RCC 7860 (cell line): ENCODE data around the gene OR10A4.
"Not testable (repeated sequence)": the region's sequence is repeated elsewhere in the genome, so short reads cannot be mapped to it uniquely, and the experiment has no call there.

Experiments
- DNase-seq: peaks from one replicate; pipeline ENCODE4 v3.0.0-alpha.2; 2015; ENCODE audit warnings: low spot score
- FAIRE-seq: peaks from 2 replicates; lab custom pipeline; 2012; peaks lifted over from hg19 to GRCh38; lab: Jason Lieb, UNC

OR10A4 gene, protein sequence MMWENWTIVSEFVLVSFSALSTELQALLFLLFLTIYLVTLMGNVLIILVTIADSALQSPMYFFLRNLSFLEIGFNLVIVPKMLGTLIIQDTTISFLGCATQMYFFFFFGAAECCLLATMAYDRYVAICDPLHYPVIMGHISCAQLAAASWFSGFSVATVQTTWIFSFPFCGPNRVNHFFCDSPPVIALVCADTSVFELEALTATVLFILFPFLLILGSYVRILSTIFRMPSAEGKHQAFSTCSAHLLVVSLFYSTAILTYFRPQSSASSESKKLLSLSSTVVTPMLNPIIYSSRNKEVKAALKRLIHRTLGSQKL

DNA sequence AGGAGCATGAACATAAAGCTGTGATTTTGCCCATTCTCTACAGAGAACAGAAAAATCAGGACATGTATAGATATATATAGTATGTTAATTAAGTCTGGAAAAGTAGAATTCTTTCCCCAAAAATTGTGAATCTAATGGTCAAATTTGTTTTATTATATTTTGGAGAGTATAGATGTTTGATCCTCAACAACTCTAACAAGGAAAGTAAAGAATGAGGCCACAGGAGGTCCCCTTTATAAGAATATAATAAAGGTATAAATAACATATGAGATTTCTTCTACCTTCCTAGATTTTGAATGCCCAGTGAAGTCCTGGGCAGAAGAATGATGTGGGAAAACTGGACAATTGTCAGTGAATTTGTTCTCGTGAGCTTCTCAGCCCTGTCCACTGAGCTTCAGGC lies at the start of gene OR10A4:
Gene OR10A4 (plus strand): TSS at position 301 of the 400 bp plus-strand sequence. CDS start 23 bp downstream, at position 324.
- DNase-seq (no peak), FAIRE-seq (no peak)

GRCh38 chr11:6828103-6828502 lies 48.3 kb upstream of the OR10A4 start:
- DNase-seq (no peak), FAIRE-seq (no peak)

DNA sequence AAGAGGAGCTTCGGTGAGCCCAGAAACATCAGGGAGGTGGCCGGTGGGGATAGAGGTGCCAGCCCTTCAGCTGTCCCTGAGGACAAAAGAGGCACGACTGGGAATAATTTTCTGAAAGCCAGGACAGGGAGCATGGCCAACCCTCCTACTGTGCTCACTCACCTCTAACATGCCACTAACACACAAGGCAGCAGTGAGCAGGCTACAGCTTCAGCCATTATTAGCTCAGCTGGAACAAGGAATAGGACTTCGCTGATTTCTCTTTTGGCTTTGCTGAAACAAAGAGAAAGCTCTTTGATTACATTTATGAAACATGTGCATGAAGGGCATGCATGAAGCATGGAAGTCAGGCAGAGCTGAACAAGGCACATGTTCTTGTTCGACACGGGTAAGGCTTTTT lies 43.1 kb upstream of the OR10A4 start:
- DNase-seq = no peak
- FAIRE-seq = no peak

- DNase-seq (no peak), FAIRE-seq (no peak)
These were observed 42.4 kb upstream of the OR10A4 start for GRCh38 chr11:6834021-6834420.

GRCh38 chr11:6841694-6842093 lies 34.7 kb upstream of the OR10A4 start:
- FAIRE-seq (no peak), DNase-seq (no peak)

DNA sequence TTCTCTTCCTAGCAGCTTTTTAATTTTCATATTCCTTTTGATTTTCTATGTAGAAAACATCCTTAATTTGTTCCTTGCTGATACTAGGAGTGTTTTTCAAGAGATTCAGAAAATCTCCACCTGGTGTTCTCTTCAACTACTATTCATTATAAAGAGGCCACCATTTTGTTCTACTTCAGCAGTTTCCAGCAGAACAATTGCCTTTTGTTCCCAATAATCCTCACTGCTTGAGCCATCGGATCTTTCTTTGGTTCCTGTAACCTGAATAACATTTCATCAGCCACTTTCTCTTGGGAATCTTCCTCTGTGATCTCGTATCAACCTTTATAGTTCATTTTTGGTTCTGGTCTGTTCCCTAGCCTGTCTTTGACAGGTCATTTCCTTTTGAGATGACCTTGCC lies 32.8 kb upstream of the OR10A4 start:
- DNase-seq (no peak), FAIRE-seq (no peak)

DNA sequence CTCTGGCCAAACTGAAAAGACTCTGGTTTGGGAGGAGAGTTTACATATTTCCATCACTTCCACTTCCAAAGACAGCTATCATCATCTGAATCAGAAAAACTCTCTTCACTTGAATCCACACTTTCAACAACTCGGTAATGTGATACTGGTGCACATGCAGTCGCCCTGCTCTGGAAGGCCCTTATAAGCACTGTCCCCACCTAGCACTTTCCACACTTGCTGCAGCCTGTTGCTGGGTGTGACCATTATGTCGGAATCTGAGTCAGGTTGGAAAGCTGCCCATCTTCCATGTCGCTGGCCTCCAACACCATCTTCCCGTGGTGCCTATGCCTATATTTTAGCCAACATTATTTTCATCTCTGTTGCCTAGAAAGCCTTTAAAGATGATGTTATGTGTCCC lies 32.1 kb upstream of the OR10A4 start:
- FAIRE-seq (no peak), DNase-seq (no peak)

- FAIRE-seq (no peak), DNase-seq (no peak)
These were observed 31.0 kb upstream of the OR10A4 start, which contains the start of gene OR10A5 for GRCh38 chr11:6845383-6845782. TSS of gene OR10A5 (plus strand) at chr11:6845683. CDS start at chr11:6845683, 0 bp downstream.

DNA sequence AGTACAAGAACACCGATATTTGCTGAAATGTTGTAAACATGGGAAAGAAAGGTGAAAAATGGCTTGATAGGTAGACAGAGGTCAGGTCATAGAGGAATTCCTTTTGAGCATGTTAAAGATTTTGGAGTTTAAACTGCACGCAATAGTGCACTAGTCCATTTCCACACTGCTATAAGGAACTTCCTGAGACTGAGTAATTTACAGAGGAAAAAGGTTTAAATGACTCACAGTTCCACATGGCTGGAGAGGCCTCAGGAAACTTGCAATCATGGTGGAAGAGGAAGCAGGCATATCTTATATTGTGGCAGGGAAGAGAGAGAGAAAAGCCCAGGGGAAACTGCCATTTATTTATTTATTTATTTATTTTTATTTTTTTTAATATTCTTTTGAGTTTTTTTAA lies 25.9 kb upstream of the OR10A4 start:
- FAIRE-seq (peak; percentile 41), DNase-seq (peak; percentile 25)

DNA sequence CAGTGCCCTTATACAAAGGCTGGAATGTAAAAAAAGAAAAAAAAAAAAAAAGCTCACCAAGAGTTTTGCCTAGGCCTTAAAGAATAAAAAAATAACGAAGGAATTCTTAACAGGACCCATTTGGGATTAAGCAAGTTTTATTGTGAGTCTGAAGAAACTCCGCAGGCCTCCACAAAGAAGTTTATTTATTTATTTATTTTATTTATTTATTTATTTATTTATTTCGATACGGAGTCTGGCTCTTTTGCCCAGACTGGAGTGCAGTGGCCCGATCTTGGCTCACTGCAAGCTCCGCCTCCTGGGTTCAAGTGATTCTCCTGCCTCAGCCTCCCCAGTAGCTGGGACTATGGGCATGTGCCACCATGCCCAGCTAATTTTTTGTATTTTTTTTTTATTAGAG lies 21.6 kb upstream of the OR10A4 start:
- not testable (repeated sequence) for DNase-seq, FAIRE-seq

DNA sequence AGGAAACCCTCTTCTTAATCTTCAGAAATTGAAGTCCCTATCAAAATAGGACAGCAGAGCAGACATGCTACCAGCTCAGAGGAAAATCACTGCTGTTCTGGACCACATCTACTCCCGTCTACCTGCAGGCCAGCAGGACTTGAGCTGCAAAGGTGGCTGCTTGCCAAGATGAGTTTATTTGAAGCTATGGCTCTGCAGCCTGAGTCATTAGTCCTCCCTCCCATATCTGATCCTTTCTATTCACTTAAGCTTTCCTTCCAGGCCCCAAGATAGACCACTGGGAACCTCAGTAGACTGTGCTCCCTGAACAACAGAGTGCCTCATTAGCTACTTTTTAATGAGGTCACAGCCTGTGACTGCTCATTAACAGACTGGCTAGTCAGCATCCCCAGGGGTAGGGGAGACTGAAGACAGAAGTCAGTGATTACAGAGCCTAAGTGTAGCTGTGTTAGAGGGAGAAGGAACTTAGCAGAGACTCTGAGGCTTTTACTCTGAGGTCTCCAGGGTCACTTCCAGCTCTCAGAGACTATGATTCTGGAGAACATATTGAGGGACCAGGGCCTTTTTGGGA lies 20.4 kb upstream of the OR10A4 start:
- FAIRE-seq (no peak), DNase-seq (peak; percentile 51)

DNA sequence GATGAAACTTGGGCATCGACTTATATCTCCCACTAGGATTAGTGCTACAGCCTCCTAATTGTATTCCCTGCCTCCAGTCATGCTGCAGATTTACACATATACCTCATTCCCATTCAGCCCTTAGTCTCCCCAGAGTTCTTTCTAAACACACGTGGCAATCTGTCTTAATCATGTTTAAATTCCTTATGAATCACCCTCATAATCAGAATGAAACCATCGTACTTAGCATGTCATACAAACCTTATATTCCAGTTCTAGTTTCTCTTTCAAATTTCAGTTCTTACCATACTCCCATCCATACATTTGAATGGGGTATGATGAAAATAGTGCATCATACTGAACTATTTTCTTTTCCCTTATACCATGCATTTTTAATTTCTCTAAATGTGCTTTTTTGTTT lies 19.6 kb upstream of the OR10A4 start:
- no peak for DNase-seq
- no peak for FAIRE-seq

GRCh38 chr11:6862961-6863360 lies 13.5 kb upstream of the OR10A4 start, which contains the start of gene OR10A2:
TSS of gene OR10A2 (plus strand) at chr11:6863057. CDS start at chr11:6869755, 6,698 bp downstream.
- FAIRE-seq (no peak), DNase-seq (no peak)

DNA sequence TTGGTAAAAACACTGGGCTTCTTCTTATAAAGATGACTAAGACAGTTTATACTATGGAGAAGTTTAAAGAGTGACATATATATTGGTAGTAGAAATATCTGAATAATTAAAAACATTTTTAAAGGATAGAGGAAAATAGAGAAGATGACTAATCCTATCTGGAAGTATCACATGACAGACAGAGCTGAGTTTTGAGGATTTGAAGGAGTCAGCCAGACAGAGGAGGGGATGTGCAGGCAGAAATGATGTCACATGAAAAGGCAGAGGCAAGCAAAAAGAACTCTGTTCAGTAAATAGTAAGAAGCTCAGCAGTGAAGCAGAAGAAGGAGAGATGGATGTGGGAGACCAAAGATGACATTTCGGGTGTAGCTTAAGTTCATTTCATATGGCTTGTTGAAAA lies 12.0 kb upstream of the OR10A4 start:
- no peak for DNase-seq
- FAIRE-seq = no peak

DNA sequence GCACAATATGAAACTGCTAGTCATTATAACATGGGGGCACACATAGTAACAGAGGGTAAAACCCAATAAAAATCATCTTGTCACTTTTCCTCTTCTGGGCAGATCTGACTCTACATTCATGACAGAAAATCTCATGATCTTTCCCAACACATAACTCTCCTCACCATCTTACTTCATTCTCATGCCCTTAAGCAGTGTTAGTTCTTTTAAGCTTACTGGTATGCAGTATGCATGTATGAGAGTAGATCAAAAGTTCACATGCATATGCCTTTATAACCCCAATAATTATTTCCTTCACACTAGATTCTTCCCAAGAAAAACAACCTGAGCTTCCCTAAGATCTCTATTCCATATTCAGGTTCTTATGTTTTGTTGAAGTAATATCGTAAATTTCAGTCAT lies 5.1 kb upstream of the OR10A4 start:
- FAIRE-seq (no peak), DNase-seq (no peak)

DNA sequence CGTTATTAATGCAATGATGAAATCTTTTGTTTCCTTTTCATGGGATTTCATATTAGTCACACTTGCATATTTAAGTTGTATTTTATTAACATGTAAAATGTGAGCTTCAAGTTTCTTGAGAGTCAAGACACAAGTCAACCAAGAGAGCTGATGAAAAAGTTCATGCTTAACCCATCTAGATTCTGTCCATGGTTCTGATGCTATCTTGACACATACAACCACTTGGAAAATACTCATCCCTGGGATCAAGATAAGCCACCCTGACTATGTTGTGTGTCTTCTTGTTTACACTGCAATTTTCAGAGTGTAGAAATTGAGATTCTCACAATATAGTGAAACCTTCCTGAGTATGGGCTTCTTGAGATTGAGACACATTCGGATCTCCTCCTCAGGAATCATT lies 664 bp upstream of the OR10A4 start:
- FAIRE-seq (no peak), DNase-seq (no peak)

- DNase-seq (no peak), FAIRE-seq (no peak)
These were observed 489 bp downstream of the OR10A4 start for GRCh38 chr11:6876914-6877313.

GRCh38 chr11:6882751-6883150 lies 6.3 kb downstream of the OR10A4 start:
- no peak for FAIRE-seq
- no peak for DNase-seq

GRCh38 chr11:6887711-6888110 lies 11.3 kb downstream of the OR10A4 start:
- DNase-seq = not testable (repeated sequence)

DNA sequence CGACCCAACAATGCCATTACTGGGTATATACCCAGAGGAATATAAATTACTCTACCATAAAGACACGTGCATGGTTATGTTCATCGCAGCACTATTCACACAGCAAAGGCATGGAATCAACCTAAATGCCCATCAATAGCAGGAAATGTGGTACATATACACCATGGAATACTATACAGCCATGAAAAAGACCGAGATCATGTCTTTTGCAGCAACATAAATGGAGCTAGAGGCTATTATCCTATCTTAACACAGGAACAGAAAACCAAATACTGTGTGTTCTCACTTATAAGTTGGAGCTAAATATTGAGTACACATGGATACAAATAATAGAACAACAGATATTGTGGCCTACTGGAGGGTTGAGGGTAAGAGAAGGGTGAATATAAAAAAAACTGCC lies 12.4 kb downstream of the OR10A4 start:
- FAIRE-seq (no peak), DNase-seq (no peak)

More at GRCh38 chr11:6887711-6888110, 11.3 kb downstream of the OR10A4 start:
- FAIRE-seq = not testable (repeated sequence)

DNA sequence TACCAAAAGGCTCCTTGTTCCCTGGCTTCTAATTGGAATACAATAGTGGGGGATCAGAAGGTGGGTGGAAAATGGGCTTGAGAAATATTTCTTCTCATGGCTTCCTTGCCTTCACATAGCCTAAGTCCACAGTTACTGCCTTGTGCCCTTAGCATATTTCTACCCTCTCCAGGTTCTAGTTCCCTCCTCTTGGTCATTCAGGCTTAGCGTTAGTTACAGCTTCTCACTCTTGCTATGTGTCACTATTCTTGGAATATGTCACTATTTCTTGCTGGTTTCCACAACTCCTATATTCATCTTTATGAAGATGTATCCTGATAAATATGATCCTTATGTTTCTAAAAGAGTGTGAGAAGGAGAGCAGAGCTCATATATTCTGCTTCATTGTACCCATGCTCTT lies 13.4 kb downstream of the OR10A4 start:
- DNase-seq (no peak), FAIRE-seq (no peak)

DNA sequence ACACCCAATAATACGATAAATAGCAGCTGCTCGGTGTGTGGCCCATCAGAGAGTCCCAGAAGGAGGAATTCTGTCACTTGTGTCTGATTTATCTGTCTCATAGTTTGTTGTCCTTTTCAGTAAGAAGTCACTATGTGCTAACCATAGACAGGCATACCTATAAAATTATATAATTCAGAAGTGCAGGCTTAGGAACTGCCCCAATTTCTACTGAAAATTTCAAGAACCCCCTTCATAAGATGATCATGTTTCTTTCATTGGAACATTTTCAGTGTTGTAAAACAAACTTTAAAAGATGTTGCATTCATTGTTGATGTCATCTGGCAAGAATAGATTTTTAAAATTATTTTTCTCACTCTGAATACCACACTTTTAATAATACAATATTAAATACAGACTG lies 16.0 kb downstream of the OR10A4 start, which contains the start of gene OR2D2:
Gene OR2D2 (minus strand): TSS at position 101 of the 400 bp plus-strand sequence. CDS start 0 bp downstream, at position 101.
- DNase-seq (no peak), FAIRE-seq (no peak)
